Measurements from ENCODE around the gene MIDN.

The MIDN gene

DNA sequence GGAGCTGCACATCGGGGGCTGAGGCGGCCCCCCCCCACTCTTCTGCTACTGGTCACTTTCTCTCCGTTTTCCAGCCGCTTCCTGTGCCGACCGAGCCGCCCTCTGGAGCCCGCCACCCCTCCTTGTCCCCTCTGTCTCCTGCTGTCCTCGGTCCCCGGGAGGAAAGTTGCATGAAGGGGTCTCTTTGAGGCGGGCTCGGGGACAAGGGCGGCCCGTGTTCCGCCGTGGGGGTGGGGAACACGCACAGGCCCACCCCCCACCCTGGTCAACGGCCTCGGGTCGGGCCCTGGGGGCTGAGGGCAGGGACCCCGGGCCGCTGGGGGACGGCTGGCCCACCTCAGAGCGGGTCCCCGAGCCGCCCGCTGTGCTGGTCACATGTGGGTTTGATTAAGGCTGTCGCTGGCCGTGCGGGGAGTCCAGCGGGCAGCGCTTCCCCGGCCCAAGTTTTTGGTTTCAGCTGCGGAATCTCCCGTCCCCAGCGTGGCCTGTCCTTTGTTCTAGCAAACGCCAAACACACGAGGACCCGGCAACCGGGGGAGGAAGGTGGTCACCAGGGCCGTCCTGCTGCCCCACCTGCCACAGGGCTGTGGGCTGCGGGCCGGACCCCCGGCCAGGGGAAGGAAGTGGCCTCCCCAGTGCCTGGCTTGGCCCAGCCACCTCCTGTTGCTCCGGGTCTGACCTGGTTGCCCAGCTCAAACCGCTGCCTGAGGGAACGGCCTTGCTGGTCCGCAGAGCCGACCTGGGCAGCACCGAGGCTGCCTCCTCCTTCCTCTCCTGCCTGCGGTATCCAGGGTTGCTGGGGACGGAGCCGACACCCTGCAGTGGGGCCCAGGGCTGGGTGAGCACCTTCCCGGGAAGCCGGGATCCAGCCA is 39.2 kb downstream of the MIDN start:
- H3K36me3 ChIP-seq (ENCODE audit: insufficient read depth, low read depth, low read length): no peaks in the 10 kb centered on the region
- H3K4me3 ChIP-seq (ENCODE audit: low read length): no peak overlapping the region
- H3K27ac ChIP-seq (ENCODE audit: low read length): no peak overlapping the region
- peaks cover 26% of the 10 kb centered on the region for H3K27me3 ChIP-seq (ENCODE audit: insufficient read depth, low read length)
- H3K9ac ChIP-seq (ENCODE audit: low read depth, low read length): no peak overlapping the region
- H3K9me3 ChIP-seq (ENCODE audit: insufficient read depth, low read depth, low read length): no peaks in the 10 kb centered on the region
- no peaks in the 10 kb centered on the region for H3K4me1 ChIP-seq (ENCODE audit: insufficient read depth, low read length)

- Histone ChIP-seq H3K27me3 (ENCODE audit: insufficient read depth, low read length) (peaks cover 26% of the 10 kb centered on the region), H3K36me3 (ENCODE audit: insufficient read depth, low read depth, low read length) (no peaks in the 10 kb centered on the region), H3K4me3 (ENCODE audit: low read length) (no peak overlapping the region), H3K4me1 (ENCODE audit: insufficient read depth, low read length) (no peaks in the 10 kb centered on the region), H3K27ac (ENCODE audit: low read length) (no peak overlapping the region), H3K9ac (ENCODE audit: low read depth, low read length) (no peak overlapping the region), H3K9me3 (ENCODE audit: insufficient read depth, low read depth, low read length) (no peaks in the 10 kb centered on the region)
Measured at GRCh38 chr19:1288226-1288612, 39.8 kb downstream of the MIDN start.

GRCh38 chr19:1288833-1289685 is 40.7 kb downstream of the MIDN start:
- no peaks in the 10 kb centered on the region for H3K9me3 ChIP-seq (ENCODE audit: insufficient read depth, low read depth, low read length)
- H3K36me3 ChIP-seq (ENCODE audit: insufficient read depth, low read depth, low read length): no peaks in the 10 kb centered on the region
- H3K9ac ChIP-seq (ENCODE audit: low read depth, low read length): no peak overlapping the region
- H3K4me1 ChIP-seq (ENCODE audit: insufficient read depth, low read length): no peaks in the 10 kb centered on the region
- H3K27me3 ChIP-seq (ENCODE audit: insufficient read depth, low read length): peaks cover 21% of the 10 kb centered on the region
- no peak overlapping the region for H3K27ac ChIP-seq (ENCODE audit: low read length)
- no peak overlapping the region for H3K4me3 ChIP-seq (ENCODE audit: low read length)

- Histone ChIP-seq H3K4me3 (ENCODE audit: low read length) (no peak overlapping the region), H3K9ac (ENCODE audit: low read depth, low read length) (no peak overlapping the region), H3K9me3 (ENCODE audit: insufficient read depth, low read depth, low read length) (no peaks in the 10 kb centered on the region), H3K27me3 (ENCODE audit: insufficient read depth, low read length) (peaks cover 20% of the 10 kb centered on the region), H3K27ac (ENCODE audit: low read length) (no peak overlapping the region), H3K36me3 (ENCODE audit: insufficient read depth, low read depth, low read length) (no peaks in the 10 kb centered on the region), H3K4me1 (ENCODE audit: insufficient read depth, low read length) (no peaks in the 10 kb centered on the region)
Measured at GRCh38 chr19:1289686-1290025, 41.3 kb downstream of the MIDN start.

DNA sequence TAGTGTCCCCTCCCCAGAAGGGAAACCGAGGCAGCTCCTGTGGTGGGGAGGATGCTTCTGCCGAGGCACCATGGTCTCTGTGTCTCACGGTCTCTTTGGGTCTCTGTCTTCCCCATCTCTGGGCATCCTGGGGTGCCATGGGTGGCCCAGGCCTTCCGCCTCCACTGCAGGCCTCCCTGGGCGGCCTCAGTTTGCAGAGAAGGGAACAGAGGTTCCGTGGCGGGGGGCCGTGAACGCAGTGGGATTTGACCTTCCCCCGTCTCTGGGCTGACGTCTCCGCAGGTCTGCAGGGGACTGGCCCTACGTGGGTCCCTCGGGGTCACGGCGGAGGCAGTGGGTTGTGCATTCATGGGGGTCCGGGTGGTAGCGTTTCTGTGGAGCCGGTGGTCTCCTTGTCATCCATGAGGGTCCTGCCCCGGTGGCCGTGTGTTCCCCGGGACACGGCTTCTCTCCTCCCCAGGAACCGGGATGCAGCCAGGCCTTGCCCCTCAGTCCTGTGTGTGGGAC is 41.9 kb downstream of the MIDN start:
- peaks cover 20% of the 10 kb centered on the region for H3K27me3 ChIP-seq (ENCODE audit: insufficient read depth, low read length)
- H3K4me3 ChIP-seq (ENCODE audit: low read length): no peak overlapping the region
- H3K36me3 ChIP-seq (ENCODE audit: insufficient read depth, low read depth, low read length): no peaks in the 10 kb centered on the region
- no peak overlapping the region for H3K9ac ChIP-seq (ENCODE audit: low read depth, low read length)
- no peaks in the 10 kb centered on the region for H3K4me1 ChIP-seq (ENCODE audit: insufficient read depth, low read length)
- no peak overlapping the region for H3K27ac ChIP-seq (ENCODE audit: low read length)
- H3K9me3 ChIP-seq (ENCODE audit: insufficient read depth, low read depth, low read length): no peaks in the 10 kb centered on the region

GRCh38 chr19:1290703-1291651 is 42.6 kb downstream of the MIDN start:
- Histone ChIP-seq H3K27ac (ENCODE audit: low read length) (no peak overlapping the region), H3K9me3 (ENCODE audit: insufficient read depth, low read depth, low read length) (no peaks in the 10 kb centered on the region), H3K36me3 (ENCODE audit: insufficient read depth, low read depth, low read length) (no peaks in the 10 kb centered on the region), H3K4me3 (ENCODE audit: low read length) (no peak overlapping the region), H3K4me1 (ENCODE audit: insufficient read depth, low read length) (no peaks in the 10 kb centered on the region), H3K27me3 (ENCODE audit: insufficient read depth, low read length) (peaks cover 18% of the 10 kb centered on the region), H3K9ac (ENCODE audit: low read depth, low read length) (no peak overlapping the region)

DNA sequence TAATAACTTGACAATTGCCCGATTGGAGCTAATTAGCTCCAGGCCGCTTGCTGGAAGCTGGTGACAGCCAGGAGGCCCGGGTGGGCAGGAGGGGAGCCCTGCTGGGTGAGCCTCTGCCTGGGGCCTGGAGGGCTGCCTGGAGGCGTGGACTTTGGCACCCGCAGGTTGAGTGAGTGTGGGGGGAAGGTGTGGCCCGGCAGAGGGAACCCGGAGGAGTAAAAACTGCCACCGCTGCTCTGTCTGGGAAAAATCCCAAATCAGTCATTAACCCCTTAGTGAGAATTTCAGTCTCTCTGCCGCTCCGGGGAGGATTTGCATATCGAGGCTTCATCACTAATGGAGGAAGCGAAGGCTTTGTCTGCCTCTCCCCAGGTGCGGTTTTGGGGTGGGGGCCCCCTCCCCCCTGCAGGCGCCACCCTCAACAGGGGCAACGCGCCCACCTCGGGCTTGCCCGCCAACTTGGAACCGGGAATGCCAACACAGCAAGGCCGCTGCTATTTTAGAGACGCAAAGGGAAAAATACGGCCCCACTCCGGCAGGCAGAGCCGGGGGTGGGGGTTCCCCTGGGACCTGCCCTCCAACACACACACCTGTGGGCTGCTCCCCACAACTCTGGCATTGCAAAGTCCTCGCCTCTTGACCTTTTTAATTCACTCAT is 43.5 kb downstream of the MIDN start:
- no peaks in the 10 kb centered on the region for H3K36me3 ChIP-seq (ENCODE audit: insufficient read depth, low read depth, low read length)
- H3K9ac ChIP-seq (ENCODE audit: low read depth, low read length): no peak overlapping the region
- no peak overlapping the region for H3K27ac ChIP-seq (ENCODE audit: low read length)
- H3K4me3 ChIP-seq (ENCODE audit: low read length): no peak overlapping the region
- no peaks in the 10 kb centered on the region for H3K9me3 ChIP-seq (ENCODE audit: insufficient read depth, low read depth, low read length)
- H3K27me3 ChIP-seq (ENCODE audit: insufficient read depth, low read length): peaks cover 12% of the 10 kb centered on the region
- H3K4me1 ChIP-seq (ENCODE audit: insufficient read depth, low read length): no peaks in the 10 kb centered on the region

DNA sequence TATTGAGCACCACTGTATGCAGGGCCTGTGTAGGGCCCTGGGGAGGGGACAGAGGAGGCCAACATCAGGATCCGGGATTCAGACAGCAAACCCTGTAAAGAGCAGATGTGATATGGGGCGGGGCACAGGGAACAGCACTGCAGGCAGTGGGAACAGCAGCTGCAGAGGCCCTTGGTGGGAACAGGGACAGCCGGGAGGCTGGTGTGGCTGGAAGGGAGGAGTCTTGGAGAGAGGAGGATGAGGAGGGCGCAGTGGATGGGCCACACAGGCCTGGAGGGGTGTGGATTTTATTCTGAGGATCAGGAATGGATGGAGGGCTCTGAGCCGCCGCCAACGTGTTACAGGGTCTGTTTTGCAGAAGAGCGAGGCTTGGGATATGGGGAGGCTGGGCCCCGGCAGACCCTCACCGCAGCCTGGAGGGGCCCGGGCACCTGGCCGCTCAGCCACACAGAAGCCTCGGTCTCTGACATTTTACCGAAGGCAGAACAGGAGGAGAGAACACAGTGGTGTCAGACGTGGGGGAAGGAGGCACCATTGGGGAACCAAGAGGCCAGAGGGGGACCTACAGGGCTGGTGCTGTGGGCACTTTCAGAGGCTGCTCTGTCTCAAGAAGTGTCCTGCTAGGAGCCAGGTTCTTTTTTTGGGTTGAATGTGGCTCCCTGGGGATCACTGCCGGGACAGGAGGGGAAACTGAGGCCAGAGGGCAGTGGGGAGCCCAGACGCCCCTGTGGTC is 44.2 kb downstream of the MIDN start:
- H3K4me1 ChIP-seq (ENCODE audit: insufficient read depth, low read length): no peaks in the 10 kb centered on the region
- H3K9ac ChIP-seq (ENCODE audit: low read depth, low read length): no peak overlapping the region
- no peaks in the 10 kb centered on the region for H3K9me3 ChIP-seq (ENCODE audit: insufficient read depth, low read depth, low read length)
- no peak overlapping the region for H3K27ac ChIP-seq (ENCODE audit: low read length)
- H3K4me3 ChIP-seq (ENCODE audit: low read length): no peak overlapping the region
- H3K27me3 ChIP-seq (ENCODE audit: insufficient read depth, low read length): peaks cover 12% of the 10 kb centered on the region
- no peaks in the 10 kb centered on the region for H3K36me3 ChIP-seq (ENCODE audit: insufficient read depth, low read depth, low read length)

- H3K9me3 ChIP-seq (ENCODE audit: insufficient read depth, low read depth, low read length): no peaks in the 10 kb centered on the region
- peaks cover 12% of the 10 kb centered on the region for H3K27me3 ChIP-seq (ENCODE audit: insufficient read depth, low read length)
Measured at GRCh38 chr19:1293782-1294604, 45.6 kb downstream of the MIDN start.

DNA sequence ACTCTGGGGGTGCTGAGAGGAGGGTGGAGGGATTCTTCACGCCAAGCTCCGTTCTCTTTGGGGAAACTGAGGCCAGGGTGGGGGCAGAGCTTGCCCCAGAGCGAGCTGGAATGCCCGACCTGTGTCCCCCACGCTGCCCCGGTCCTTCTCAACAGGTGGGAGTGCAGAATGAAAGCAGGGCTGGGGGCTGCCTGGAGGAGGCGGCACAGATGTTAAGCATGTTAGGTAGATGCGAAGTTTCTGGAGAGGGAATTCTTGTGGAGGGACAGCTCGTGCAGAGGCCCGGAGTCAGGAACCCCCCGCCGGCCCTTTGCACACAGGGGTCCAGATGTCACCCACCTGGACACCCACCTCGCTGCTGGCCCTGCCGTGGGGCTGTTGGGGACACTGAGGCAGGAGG is 46.3 kb downstream of the MIDN start:
- H3K9ac ChIP-seq (ENCODE audit: low read depth, low read length): no peak overlapping the region
- no peak overlapping the region for H3K4me3 ChIP-seq (ENCODE audit: low read length)
- H3K27ac ChIP-seq (ENCODE audit: low read length): no peak overlapping the region
- no peaks in the 10 kb centered on the region for H3K4me1 ChIP-seq (ENCODE audit: insufficient read depth, low read length)
- H3K27me3 ChIP-seq (ENCODE audit: insufficient read depth, low read length): peaks cover 12% of the 10 kb centered on the region
- no peaks in the 10 kb centered on the region for H3K9me3 ChIP-seq (ENCODE audit: insufficient read depth, low read depth, low read length)
- no peaks in the 10 kb centered on the region for H3K36me3 ChIP-seq (ENCODE audit: insufficient read depth, low read depth, low read length)

More at GRCh38 chr19:1293782-1294604, 45.6 kb downstream of the MIDN start:
- Histone ChIP-seq H3K27ac (ENCODE audit: low read length) (no peak overlapping the region), H3K4me1 (ENCODE audit: insufficient read depth, low read length) (no peaks in the 10 kb centered on the region), H3K4me3 (ENCODE audit: low read length) (no peak overlapping the region), H3K9ac (ENCODE audit: low read depth, low read length) (no peak overlapping the region), H3K36me3 (ENCODE audit: insufficient read depth, low read depth, low read length) (no peaks in the 10 kb centered on the region)

Data from iPS-20b (cell line).